ENCODE data around the gene GPR4.
"Not testable (repeated sequence)": the region's sequence is repeated elsewhere in the genome, so short reads cannot be mapped to it uniquely, and the experiment has no call there.

The GPR4 gene

DNA sequence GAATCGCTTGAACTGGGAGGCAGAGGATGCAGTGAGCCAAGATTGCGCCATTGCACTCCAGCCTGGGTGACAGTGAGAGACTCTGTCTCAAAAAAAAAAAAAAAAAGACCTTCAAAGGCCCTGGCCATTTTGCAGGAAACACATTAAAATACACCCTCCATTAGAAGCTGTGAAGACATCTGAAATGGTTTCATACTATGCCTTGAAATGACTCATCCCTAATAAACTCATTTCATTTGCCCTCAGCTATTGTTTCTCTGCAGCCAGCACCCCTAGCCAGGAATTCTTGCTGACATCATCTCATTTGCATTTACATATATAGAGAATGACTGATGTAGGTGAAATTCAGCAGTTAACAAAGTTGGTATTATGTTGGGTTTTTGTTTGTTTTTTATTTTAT is 28.5 kb upstream of the GPR4 start:
- Histone ChIP-seq H3K4me3 (ENCODE audit: low read length in 2 of 2) (no peak overlapping the region), H3K4ac (ENCODE audit: low read length) (no peak overlapping the region), H3K18ac (ENCODE audit: low read length) (no peak overlapping the region), H4K91ac (ENCODE audit: low read depth, low read length, poor library complexity) (no peak overlapping the region), H2AFZ (ENCODE audit: low read length) (no peak overlapping the region), H3K27ac (replicated peaks; ENCODE audit: low read length) (no peak overlapping the region), H3K9ac (ENCODE audit: low read depth, low read length, poor library complexity) (no peak overlapping the region), H4K8ac (ENCODE audit: low read depth, low read length) (no peak overlapping the region), H3K14ac (ENCODE audit: low read length) (no peak overlapping the region), H3K9me3 (replicated peaks in 1 of 2; ENCODE audit: control insufficient read depth in 2 of 2, insufficient read depth in 1 of 2, low read depth in 1 of 2, low read length in 2 of 2) (peaks cover 0 to 2% of the 10 kb centered on the region in 2 donors), H3K4me2 (ENCODE audit: insufficient read depth, low read length, poor library complexity, severe bottlenecking) (no peak overlapping the region), H2BK12ac (ENCODE audit: low read length) (no peak overlapping the region), H3K36me3 (replicated peaks in 1 of 2; ENCODE audit: control insufficient read depth in 2 of 2, insufficient read depth in 2 of 2, low read length in 2 of 2) (peaks cover 3 to 5% of the 10 kb centered on the region in 2 donors), H3K27me3 (ENCODE audit: control insufficient read depth in 3 of 3, insufficient read depth in 3 of 3, low read depth in 1 of 3, low read length in 3 of 3) (no peaks in the 10 kb centered on the region), H3K4me1 (ENCODE audit: control insufficient read depth in 2 of 2, insufficient read depth in 1 of 2, low read depth in 1 of 2, low read length in 2 of 2) (peaks cover 0 to 7% of the 10 kb centered on the region in 2 donors), H3K23ac (ENCODE audit: low read depth, low read length, poor library complexity) (no peak overlapping the region), H2AK5ac (ENCODE audit: low read depth, low read length) (no peak overlapping the region), H2BK15ac (ENCODE audit: low read length) (no peak overlapping the region), H3K79me1 (ENCODE audit: low read depth, low read length) (no peaks in the 10 kb centered on the region), H2BK5ac (ENCODE audit: low read length) (no peak overlapping the region), H2BK120ac (ENCODE audit: low read depth, low read length) (no peak overlapping the region)
- DNase-seq (ENCODE audit: low spot score) = no peak
- no CpG with 5 or more reads among the region's 2 CpGs for WGBS, 2 donors (ENCODE audit: extremely low coverage in 2 of 2, insufficient read length in 2 of 2, insufficient replicate concordance in 1 of 2)

- peaks cover 3 to 5% of the 10 kb centered on the region in 2 donors for H3K36me3 ChIP-seq (replicated peaks in 1 of 2; ENCODE audit: control insufficient read depth in 2 of 2, insufficient read depth in 2 of 2, low read length in 2 of 2)
- no CpG with 5 or more reads among the region's 4 CpGs for WGBS, 2 donors (ENCODE audit: extremely low coverage in 2 of 2, insufficient read length in 2 of 2, insufficient replicate concordance in 1 of 2)
- no peak for DNase-seq (ENCODE audit: low spot score)
- H2AK5ac ChIP-seq (ENCODE audit: low read depth, low read length) = no peak overlapping the region
- H3K4ac ChIP-seq (ENCODE audit: low read length) = no peak overlapping the region
- no peak overlapping the region for H3K27ac ChIP-seq (replicated peaks; ENCODE audit: low read length)
- no peak overlapping the region for H4K91ac ChIP-seq (ENCODE audit: low read depth, low read length, poor library complexity)
- peak overlapping the region in 1 of 2 donors; percentile 44 for H3K4me3 ChIP-seq (ENCODE audit: low read length in 2 of 2)
- no peak overlapping the region for H3K18ac ChIP-seq (ENCODE audit: low read length)
- H2BK12ac ChIP-seq (ENCODE audit: low read length) = no peak overlapping the region
- no peaks in the 10 kb centered on the region for H3K79me1 ChIP-seq (ENCODE audit: low read depth, low read length)
- no peak overlapping the region for H3K9ac ChIP-seq (ENCODE audit: low read depth, low read length, poor library complexity)
- H3K27me3 ChIP-seq (ENCODE audit: control insufficient read depth in 3 of 3, insufficient read depth in 3 of 3, low read depth in 1 of 3, low read length in 3 of 3) = no peaks in the 10 kb centered on the region
- H3K9me3 ChIP-seq (replicated peaks in 1 of 2; ENCODE audit: control insufficient read depth in 2 of 2, insufficient read depth in 1 of 2, low read depth in 1 of 2, low read length in 2 of 2) = peaks cover 0 to 2% of the 10 kb centered on the region in 2 donors
- no peak overlapping the region for H3K14ac ChIP-seq (ENCODE audit: low read length)
- H4K8ac ChIP-seq (ENCODE audit: low read depth, low read length) = no peak overlapping the region
- no peak overlapping the region for H3K4me2 ChIP-seq (ENCODE audit: insufficient read depth, low read length, poor library complexity, severe bottlenecking)
- no peak overlapping the region for H2BK120ac ChIP-seq (ENCODE audit: low read depth, low read length)
- H2AFZ ChIP-seq (ENCODE audit: low read length) = no peak overlapping the region
- no peak overlapping the region for H2BK5ac ChIP-seq (ENCODE audit: low read length)
- peaks cover 0 to 7% of the 10 kb centered on the region in 2 donors for H3K4me1 ChIP-seq (ENCODE audit: control insufficient read depth in 2 of 2, insufficient read depth in 1 of 2, low read depth in 1 of 2, low read length in 2 of 2)
- H2BK15ac ChIP-seq (ENCODE audit: low read length) = no peak overlapping the region
- H3K23ac ChIP-seq (ENCODE audit: low read depth, low read length, poor library complexity) = no peak overlapping the region
Measured at GRCh38 chr19:45629704-45630103, 27.7 kb upstream of the GPR4 start.

- H3K18ac ChIP-seq (ENCODE audit: low read length); H3K27ac ChIP-seq (replicated peaks; ENCODE audit: low read length); H2BK5ac ChIP-seq (ENCODE audit: low read length); H2AK5ac ChIP-seq (ENCODE audit: low read depth, low read length); H3K9me3 ChIP-seq (replicated peaks in 1 of 2; ENCODE audit: control insufficient read depth in 2 of 2, insufficient read depth in 1 of 2, low read depth in 1 of 2, low read length in 2 of 2); H4K91ac ChIP-seq (ENCODE audit: low read depth, low read length, poor library complexity); H3K79me1 ChIP-seq (ENCODE audit: low read depth, low read length); H3K4me3 ChIP-seq (ENCODE audit: low read length in 2 of 2); H3K4ac ChIP-seq (ENCODE audit: low read length); H3K4me2 ChIP-seq (ENCODE audit: insufficient read depth, low read length, poor library complexity, severe bottlenecking); H2BK120ac ChIP-seq (ENCODE audit: low read depth, low read length); H2BK12ac ChIP-seq (ENCODE audit: low read length); H2AFZ ChIP-seq (ENCODE audit: low read length); H3K4me1 ChIP-seq (ENCODE audit: control insufficient read depth in 2 of 2, insufficient read depth in 1 of 2, low read depth in 1 of 2, low read length in 2 of 2); H3K23ac ChIP-seq (ENCODE audit: low read depth, low read length, poor library complexity); DNase-seq (ENCODE audit: low spot score); H3K14ac ChIP-seq (ENCODE audit: low read length); H4K8ac ChIP-seq (ENCODE audit: low read depth, low read length); H3K9ac ChIP-seq (ENCODE audit: low read depth, low read length, poor library complexity); H3K27me3 ChIP-seq (ENCODE audit: control insufficient read depth in 3 of 3, insufficient read depth in 3 of 3, low read depth in 1 of 3, low read length in 3 of 3); H3K36me3 ChIP-seq (replicated peaks in 1 of 2; ENCODE audit: control insufficient read depth in 2 of 2, insufficient read depth in 2 of 2, low read length in 2 of 2); H2BK15ac ChIP-seq (ENCODE audit: low read length): not testable (repeated sequence)
- WGBS, 2 donors (ENCODE audit: extremely low coverage in 2 of 2, insufficient read length in 2 of 2, insufficient replicate concordance in 1 of 2) = no CpG with 5 or more reads among the region's 7 CpGs
Measured at GRCh38 chr19:45628219-45628618, 26.2 kb upstream of the GPR4 start.

GRCh38 chr19:45623984-45624383 is 22.0 kb upstream of the GPR4 start:
- no peak overlapping the region for H2AFZ ChIP-seq (ENCODE audit: low read length)
- H3K36me3 ChIP-seq (replicated peaks in 1 of 2; ENCODE audit: control insufficient read depth in 2 of 2, insufficient read depth in 2 of 2, low read length in 2 of 2) = peaks cover 2 to 3% of the 10 kb centered on the region in 2 donors
- H2AK5ac ChIP-seq (ENCODE audit: low read depth, low read length) = no peak overlapping the region
- H3K9me3 ChIP-seq (replicated peaks in 1 of 2; ENCODE audit: control insufficient read depth in 2 of 2, insufficient read depth in 1 of 2, low read depth in 1 of 2, low read length in 2 of 2) = no peaks in the 10 kb centered on the region
- no peak overlapping the region for H3K4me3 ChIP-seq (ENCODE audit: low read length in 2 of 2)
- H4K91ac ChIP-seq (ENCODE audit: low read depth, low read length, poor library complexity) = no peak overlapping the region
- no peak overlapping the region for H3K14ac ChIP-seq (ENCODE audit: low read length)
- H4K8ac ChIP-seq (ENCODE audit: low read depth, low read length) = no peak overlapping the region
- no peak overlapping the region for H2BK15ac ChIP-seq (ENCODE audit: low read length)
- no peak overlapping the region for H2BK12ac ChIP-seq (ENCODE audit: low read length)
- H3K4me1 ChIP-seq (ENCODE audit: control insufficient read depth in 2 of 2, insufficient read depth in 1 of 2, low read depth in 1 of 2, low read length in 2 of 2) = no peaks in the 10 kb centered on the region
- no peak overlapping the region for H3K23ac ChIP-seq (ENCODE audit: low read depth, low read length, poor library complexity)
- H3K18ac ChIP-seq (ENCODE audit: low read length) = no peak overlapping the region
- H3K4me2 ChIP-seq (ENCODE audit: insufficient read depth, low read length, poor library complexity, severe bottlenecking) = no peak overlapping the region
- no peak overlapping the region for H2BK5ac ChIP-seq (ENCODE audit: low read length)
- H3K79me1 ChIP-seq (ENCODE audit: low read depth, low read length) = peaks cover 1% of the 10 kb centered on the region
- H3K4ac ChIP-seq (ENCODE audit: low read length) = no peak overlapping the region
- H3K9ac ChIP-seq (ENCODE audit: low read depth, low read length, poor library complexity) = no peak overlapping the region
- no peak overlapping the region for H3K27ac ChIP-seq (replicated peaks; ENCODE audit: low read length)
- H2BK120ac ChIP-seq (ENCODE audit: low read depth, low read length) = no peak overlapping the region
- DNase-seq (ENCODE audit: low spot score) = no peak
- no peaks in the 10 kb centered on the region for H3K27me3 ChIP-seq (ENCODE audit: control insufficient read depth in 3 of 3, insufficient read depth in 3 of 3, low read depth in 1 of 3, low read length in 3 of 3)
- no CpG with 5 or more reads among the region's 1 CpG for WGBS, 2 donors (ENCODE audit: extremely low coverage in 2 of 2, insufficient read length in 2 of 2, insufficient replicate concordance in 1 of 2)

All from neuronal stem cell (in vitro differentiated cells).